ENCODE data around the gene CCNB2.

DNA sequence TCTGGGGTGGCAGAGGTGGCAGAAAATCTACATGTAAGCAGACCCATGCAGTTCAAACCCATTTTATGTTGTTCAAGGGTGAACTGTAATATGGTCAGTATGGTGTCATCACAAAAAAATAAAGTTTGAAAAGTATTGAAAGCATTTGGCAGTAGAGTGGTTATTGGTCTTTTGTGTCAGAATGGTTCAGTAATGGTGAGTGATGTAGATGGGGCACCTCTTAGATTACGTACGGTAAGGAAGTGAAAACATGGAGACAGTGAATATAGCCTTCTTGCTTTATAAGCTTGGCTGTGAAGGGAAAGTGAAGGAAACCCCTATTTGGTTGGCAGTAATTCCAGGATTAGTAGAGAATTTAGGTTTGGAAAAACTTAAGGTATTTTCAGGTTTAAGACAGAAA lies 17.2 kb upstream of the CCNB2 start:
- TF ChIP-seq, protein P1, sequence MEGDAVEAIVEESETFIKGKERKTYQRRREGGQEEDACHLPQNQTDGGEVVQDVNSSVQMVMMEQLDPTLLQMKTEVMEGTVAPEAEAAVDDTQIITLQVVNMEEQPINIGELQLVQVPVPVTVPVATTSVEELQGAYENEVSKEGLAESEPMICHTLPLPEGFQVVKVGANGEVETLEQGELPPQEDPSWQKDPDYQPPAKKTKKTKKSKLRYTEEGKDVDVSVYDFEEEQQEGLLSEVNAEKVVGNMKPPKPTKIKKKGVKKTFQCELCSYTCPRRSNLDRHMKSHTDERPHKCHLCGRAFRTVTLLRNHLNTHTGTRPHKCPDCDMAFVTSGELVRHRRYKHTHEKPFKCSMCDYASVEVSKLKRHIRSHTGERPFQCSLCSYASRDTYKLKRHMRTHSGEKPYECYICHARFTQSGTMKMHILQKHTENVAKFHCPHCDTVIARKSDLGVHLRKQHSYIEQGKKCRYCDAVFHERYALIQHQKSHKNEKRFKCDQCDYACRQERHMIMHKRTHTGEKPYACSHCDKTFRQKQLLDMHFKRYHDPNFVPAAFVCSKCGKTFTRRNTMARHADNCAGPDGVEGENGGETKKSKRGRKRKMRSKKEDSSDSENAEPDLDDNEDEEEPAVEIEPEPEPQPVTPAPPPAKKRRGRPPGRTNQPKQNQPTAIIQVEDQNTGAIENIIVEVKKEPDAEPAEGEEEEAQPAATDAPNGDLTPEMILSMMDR (IDR thresholded peaks at IDR 0.05 in 2 of 3, conservative IDR thresholded peaks at IDR 0.05 in 1 of 3; ENCODE audit: insufficient read depth in 2 of 3, low read depth in 1 of 3, low read length in 3 of 3): no peak
- TF ChIP-seq TBP (optimal IDR thresholded peaks at IDR 0.05; ENCODE audit: low read depth, low read length) (no peak), POLR2AphosphoS5 (IDR thresholded peaks at IDR 0.05; ENCODE audit: control insufficient read depth, insufficient read depth, low read depth, low read length) (no peak), JUN (IDR thresholded peaks at IDR 0.05; ENCODE audit: borderline replicate concordance, low read depth, low read length) (no peak), JUN (CRISPR knock-in tag; IDR thresholded peaks at IDR 0.05; ENCODE audit: borderline replicate concordance) (no peak), E2F6 (IDR thresholded peaks at IDR 0.05; ENCODE audit: borderline replicate concordance in 1 of 2, extremely low read depth in 1 of 2, insufficient read depth in 1 of 2, insufficient read length in 1 of 2, low read depth in 1 of 2, low read length in 1 of 2, poor library complexity in 1 of 2, severe bottlenecking in 1 of 2) (no peak), CUX1 (CRISPR knock-in tag; IDR thresholded peaks at IDR 0.05) (no peak), SMC3 (conservative IDR thresholded peaks at IDR 0.05; ENCODE audit: insufficient read depth, low read depth, low read length) (no peak), TBL1XR1 (IDR thresholded peaks at IDR 0.05; ENCODE audit: low read length in 2 of 2) (no peak)
- TF ChIP-seq, protein P2, sequence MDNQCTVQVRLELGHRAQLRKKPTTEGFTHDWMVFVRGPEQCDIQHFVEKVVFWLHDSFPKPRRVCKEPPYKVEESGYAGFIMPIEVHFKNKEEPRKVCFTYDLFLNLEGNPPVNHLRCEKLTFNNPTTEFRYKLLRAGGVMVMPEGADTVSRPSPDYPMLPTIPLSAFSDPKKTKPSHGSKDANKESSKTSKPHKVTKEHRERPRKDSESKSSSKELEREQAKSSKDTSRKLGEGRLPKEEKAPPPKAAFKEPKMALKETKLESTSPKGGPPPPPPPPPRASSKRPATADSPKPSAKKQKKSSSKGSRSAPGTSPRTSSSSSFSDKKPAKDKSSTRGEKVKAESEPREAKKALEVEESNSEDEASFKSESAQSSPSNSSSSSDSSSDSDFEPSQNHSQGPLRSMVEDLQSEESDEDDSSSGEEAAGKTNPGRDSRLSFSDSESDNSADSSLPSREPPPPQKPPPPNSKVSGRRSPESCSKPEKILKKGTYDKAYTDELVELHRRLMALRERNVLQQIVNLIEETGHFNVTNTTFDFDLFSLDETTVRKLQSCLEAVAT (IDR thresholded peaks at IDR 0.05): no peak
